ENCODE measurements around the gene ADGRF3.

- TF ChIP-seq SUZ12 (IDR thresholded peaks at IDR 0.05; ENCODE audit: extremely low read depth, insufficient read depth, insufficient read length) (no peak), ZNF274 (IDR thresholded peaks at IDR 0.05; ENCODE audit: low read depth, low read length) (no peak)
Observed at GRCh38 chr2:26359886-26360473, 13.4 kb upstream of the ADGRF3 start.
